Stimulated activated CD8-positive, alpha-beta memory T cell treated with anti-CD3 and anti-CD28 coated beads, Interleukin-12 subunit alpha, Interleukin-12 subunit beta, amount 100 ng/mL, for 24 hours (primary cell): ENCODE data around the gene ARFRP1.

Experiments
- DNase-seq: peaks from one replicate; pipeline ENCODE4 v3.0.0-alpha.2; 2020; ENCODE audit errors: extremely low read depth

The ARFRP1 gene

GRCh38 chr20:63690898-63691710, 16.7 kb downstream of the ARFRP1 start:
- DNase-seq, result no peak

- no peak for DNase-seq
These were observed 17.5 kb downstream of the ARFRP1 start for GRCh38 chr20:63690003-63690897.

GRCh38 chr20:63689046-63690002, 18.5 kb downstream of the ARFRP1 start:
- no peak for DNase-seq

- no peak for DNase-seq
These were observed 19.3 kb downstream of the ARFRP1 start for GRCh38 chr20:63688228-63689045.

- DNase-seq, result no peak
These were observed 20.2 kb downstream of the ARFRP1 start for GRCh38 chr20:63687419-63688178.

- no peak for DNase-seq
These were observed 21.1 kb downstream of the ARFRP1 start for GRCh38 chr20:63686492-63687321.

- no peak for DNase-seq
These were observed 21.7 kb downstream of the ARFRP1 start for GRCh38 chr20:63686094-63686491.

- no peak for DNase-seq
These were observed 22.3 kb downstream of the ARFRP1 start for GRCh38 chr20:63685269-63686026.

GRCh38 chr20:63682384-63683139, 25.2 kb downstream of the ARFRP1 start:
- DNase-seq, result no peak

GRCh38 chr20:63681609-63682142, 26.1 kb downstream of the ARFRP1 start:
- no peak for DNase-seq

GRCh38 chr20:63680857-63681608, 26.7 kb downstream of the ARFRP1 start:
- no peak for DNase-seq

- DNase-seq, result no peak
These were observed 27.3 kb downstream of the ARFRP1 start for GRCh38 chr20:63680427-63680826.

- no peak for DNase-seq
These were observed 27.9 kb downstream of the ARFRP1 start for GRCh38 chr20:63679799-63680305.

- DNase-seq, result no peak
These were observed 28.9 kb downstream of the ARFRP1 start for GRCh38 chr20:63678667-63679465.

GRCh38 chr20:63678071-63678470, 29.7 kb downstream of the ARFRP1 start:
- DNase-seq, result no peak
